Fibroblast of the conjunctiva (primary cell): ENCODE results near the gene KIDINS220.

ENCODE experiments used
- DNase-seq: peaks from one replicate; pipeline ENCODE4 v3.0.0-alpha.2; 2010; ENCODE audit warnings: low read depth

The KIDINS220 gene

GRCh38 chr2:8805278-8806210 is 31.9 kb downstream of the KIDINS220 start:
- no peak for DNase-seq

GRCh38 chr2:8803658-8804379 is 33.6 kb downstream of the KIDINS220 start:
- DNase-seq, result peak; percentile 81

GRCh38 chr2:8802741-8803140 is 34.7 kb downstream of the KIDINS220 start:
- DNase-seq, result no peak

GRCh38 chr2:8800821-8801220 is 36.6 kb downstream of the KIDINS220 start:
- no peak for DNase-seq

GRCh38 chr2:8800218-8800617 is 37.2 kb downstream of the KIDINS220 start:
- DNase-seq, result no peak

GRCh38 chr2:8799004-8799403 is 38.4 kb downstream of the KIDINS220 start:
- DNase-seq, result no peak

GRCh38 chr2:8798393-8798792 is 39.0 kb downstream of the KIDINS220 start:
- no peak for DNase-seq

- DNase-seq, result no peak
These were observed 39.7 kb downstream of the KIDINS220 start for GRCh38 chr2:8797682-8798081.

- DNase-seq, result no peak
These were observed 40.4 kb downstream of the KIDINS220 start for GRCh38 chr2:8796878-8797550.

GRCh38 chr2:8796315-8796848 is 41.0 kb downstream of the KIDINS220 start:
- no peak for DNase-seq

- DNase-seq, result peak; percentile 20
These were observed 42.2 kb downstream of the KIDINS220 start for GRCh38 chr2:8794923-8795825.

- no peak for DNase-seq
These were observed 46.7 kb downstream of the KIDINS220 start for GRCh38 chr2:8790739-8791162.

- no peak for DNase-seq
These were observed 51.0 kb downstream of the KIDINS220 start for GRCh38 chr2:8786463-8786862.

- no peak for DNase-seq
These were observed 57.4 kb downstream of the KIDINS220 start for GRCh38 chr2:8779795-8780671.

GRCh38 chr2:8774371-8774770 is 63.0 kb downstream of the KIDINS220 start:
- DNase-seq, result no peak

GRCh38 chr2:8767324-8767723 is 70.1 kb downstream of the KIDINS220 start:
- no peak for DNase-seq

- peak; percentile 26 for DNase-seq
These were observed 75.8 kb downstream of the KIDINS220 start for GRCh38 chr2:8761529-8762164.

- DNase-seq, result no peak
These were observed 80.7 kb downstream of the KIDINS220 start for GRCh38 chr2:8756716-8757115.

GRCh38 chr2:8756230-8756629 is 81.2 kb downstream of the KIDINS220 start:
- no peak for DNase-seq
